Stomach smooth muscle (tissue), 2 donors: Measurements from ENCODE around the gene CSH1.
"Not testable (repeated sequence)": the region's sequence is repeated elsewhere in the genome, so short reads cannot be mapped to it uniquely, and the experiment has no call there.

Source experiments
- H3K27ac ChIP-seq: one replicate; pipeline ENCODE4 v1.7.0; 2013; ENCODE audit warnings: mild to moderate bottlenecking, low read length, inconsistent platforms
- H3K27me3 ChIP-seq, 2 donors: one replicate each; pipeline ENCODE4 v1.7.0; 2013; ENCODE audit warnings: low read length in 2 of 2; ENCODE audit not compliant: insufficient read depth in 2 of 2, control insufficient read depth in 1 of 2
- H3K36me3 ChIP-seq, 2 donors: one replicate each; pipeline ENCODE4 v1.7.0; 2013; ENCODE audit warnings: low read length in 2 of 2; ENCODE audit not compliant: control insufficient read depth in 2 of 2, insufficient read depth in 2 of 2
- H3K4me1 ChIP-seq: one replicate; pipeline ENCODE4 v1.7.0; 2013; ENCODE audit warnings: low read length; ENCODE audit not compliant: control insufficient read depth, insufficient read depth
- H3K4me3 ChIP-seq, 2 donors: one replicate each; pipeline ENCODE4 v1.7.0; 2013; ENCODE audit warnings: low read length in 2 of 2
- H3K9ac ChIP-seq, 2 donors: one replicate each; pipeline ENCODE4 v1.7.0; 2013; ENCODE audit warnings: low read length in 2 of 2, mild to moderate bottlenecking in 1 of 2
- H3K9me3 ChIP-seq, 2 donors: one replicate each; pipeline ENCODE4 v1.7.0; 2013; ENCODE audit warnings: low read length in 2 of 2; ENCODE audit not compliant: control insufficient read depth in 2 of 2
- donor health status: healthy.
- donor health status: Pancreatic carcinoma.

The CSH1 gene

GRCh38 chr17:63901971-63902370 is 5.6 kb upstream of the CSH1 start:
- H3K4me3 ChIP-seq, H3K27me3 ChIP-seq, H3K9me3 ChIP-seq, H3K27ac ChIP-seq, H3K9ac ChIP-seq, H3K36me3 ChIP-seq, H3K4me1 ChIP-seq: not testable (repeated sequence)

GRCh38 chr17:63898899-63899798 is 2.8 kb upstream of the CSH1 start:
- not testable (repeated sequence) for H3K4me3 ChIP-seq, H3K4me1 ChIP-seq

GRCh38 chr17:63894821-63895220 is 1.6 kb downstream of the CSH1 start:
- H3K36me3 ChIP-seq, H3K27me3 ChIP-seq, H3K27ac ChIP-seq, H3K9me3 ChIP-seq, H3K9ac ChIP-seq, H3K4me1 ChIP-seq, H3K4me3 ChIP-seq: not testable (repeated sequence)

More at GRCh38 chr17:63898899-63899798, 2.8 kb upstream of the CSH1 start:
- not testable (repeated sequence) for H3K27me3 ChIP-seq, H3K27ac ChIP-seq, H3K36me3 ChIP-seq, H3K9ac ChIP-seq, H3K9me3 ChIP-seq

GRCh38 chr17:63894021-63894420 is 2.4 kb downstream of the CSH1 start:
- H3K4me3 ChIP-seq, H3K9ac ChIP-seq, H3K9me3 ChIP-seq, H3K36me3 ChIP-seq, H3K27ac ChIP-seq, H3K4me1 ChIP-seq, H3K27me3 ChIP-seq: not testable (repeated sequence)

GRCh38 chr17:63892316-63893037 is 3.9 kb downstream of the CSH1 start:
- not testable (repeated sequence) for H3K27ac ChIP-seq, H3K27me3 ChIP-seq, H3K9ac ChIP-seq, H3K4me1 ChIP-seq, H3K9me3 ChIP-seq, H3K4me3 ChIP-seq, H3K36me3 ChIP-seq

GRCh38 chr17:63889026-63889848 is 7.1 kb downstream of the CSH1 start:
- not testable (repeated sequence) for H3K4me1 ChIP-seq, H3K27me3 ChIP-seq, H3K36me3 ChIP-seq, H3K27ac ChIP-seq, H3K4me3 ChIP-seq, H3K9ac ChIP-seq, H3K9me3 ChIP-seq

GRCh38 chr17:63885119-63885518 is 11.3 kb downstream of the CSH1 start:
- not testable (repeated sequence) for H3K4me3 ChIP-seq, H3K4me1 ChIP-seq, H3K9me3 ChIP-seq, H3K36me3 ChIP-seq, H3K27me3 ChIP-seq, H3K27ac ChIP-seq, H3K9ac ChIP-seq

GRCh38 chr17:63882626-63883126 is 13.7 kb downstream of the CSH1 start:
- not testable (repeated sequence) for H3K27ac ChIP-seq, H3K4me3 ChIP-seq, H3K9me3 ChIP-seq, H3K9ac ChIP-seq, H3K4me1 ChIP-seq, H3K27me3 ChIP-seq, H3K36me3 ChIP-seq

- H3K4me1 ChIP-seq = no peaks in the 10 kb centered on the region
- H3K36me3 ChIP-seq = no peaks in the 10 kb centered on the region
- no peaks in the 10 kb centered on the region for H3K27me3 ChIP-seq
- H3K27ac ChIP-seq = no peak within 1 kb of the TSS
- H3K4me3 ChIP-seq = no peak within 1 kb of the TSS
- no peak within 1 kb of the TSS for H3K9ac ChIP-seq
- H3K9me3 ChIP-seq = no peaks in the 10 kb centered on the region
These were observed 14.3 kb downstream of the CSH1 start, which contains the start of gene GH2 for GRCh38 chr17:63881935-63882601. Gene GH2, minus strand, starts transcription at chr17:63881944. Its CDS starts 143 bp downstream, at chr17:63881801.

- not testable (repeated sequence) for H3K27me3 ChIP-seq, H3K36me3 ChIP-seq, H3K4me3 ChIP-seq, H3K27ac ChIP-seq, H3K9me3 ChIP-seq, H3K9ac ChIP-seq, H3K4me1 ChIP-seq
These were observed 15.0 kb downstream of the CSH1 start for GRCh38 chr17:63881337-63881736.
